ENCODE data around the gene SPP1. TPM values are rescaled to one million over a fixed set of nuclear protein-coding genes. Genes with fewer than 3 reads are reported as not detected.

The SPP1 gene
- total RNA-seq, 1 experiment from 2014 or later = 4.1 TPM

- no peak for DNase-seq (ENCODE audit: low read depth, low spot score)
- intact Hi-C loops (cut with micrococcal nuclease) = no loop called here
- ChIA-PET RAD21 (ENCODE audit: low non-redundant PET in 1 of 2, low total read pairs in 2 of 2, uncharacterized antibody in 2 of 2, unreplicated experiment in 2 of 2) (no interaction called here), POLR2A (no interaction called here), CTCF (no interaction called here)
- no peaks in the 10 kb centered on the region for H3K79me2 ChIP-seq (ENCODE audit: insufficient read depth, low read length)
- no TSS peak for BruUV-seq (replicated peaks)
- H3K9me3 ChIP-seq (ENCODE audit: control insufficient read depth in 1 of 2, insufficient read depth in 1 of 2, low read depth in 1 of 2, low read length in 2 of 2) = no peaks in the 10 kb centered on the region
- H3K4me3 ChIP-seq (replicated peaks in 1 of 2; ENCODE audit: low read depth in 1 of 2, low read length in 2 of 2) = no peak overlapping the region
- no peak overlapping the region for H3K9ac ChIP-seq (ENCODE audit: low read length)
- no peaks in the 10 kb centered on the region for H3K27me3 ChIP-seq (ENCODE audit: insufficient read depth, low read length)
- H3K4me1 ChIP-seq (ENCODE audit: control insufficient read depth in 1 of 2, insufficient read depth in 2 of 2, low read length in 2 of 2) = peaks cover 0 to 8% of the 10 kb centered on the region in 2 experiments; a peak in 2 of 4 replicates
- no peaks in the 10 kb centered on the region for H3K36me3 ChIP-seq (ENCODE audit: control insufficient read depth in 1 of 2, insufficient read depth in 2 of 2, low read length in 2 of 2)
- no peaks in the 10 kb centered on the region for H3K9me2 ChIP-seq (ENCODE audit: insufficient read depth)
- H3K4me2 ChIP-seq (ENCODE audit: low read length) = no peak overlapping the region
- no peak overlapping the region for H2AFZ ChIP-seq (ENCODE audit: low read depth, low read length, poor library complexity, severe bottlenecking)
- ATAC-seq = no peak
- no peaks in the 10 kb centered on the region for H4K20me1 ChIP-seq (ENCODE audit: insufficient read depth)
- no peak overlapping the region for H3K27ac ChIP-seq (ENCODE audit: low read depth, low read length)
- TF ChIP-seq, protein P1, sequence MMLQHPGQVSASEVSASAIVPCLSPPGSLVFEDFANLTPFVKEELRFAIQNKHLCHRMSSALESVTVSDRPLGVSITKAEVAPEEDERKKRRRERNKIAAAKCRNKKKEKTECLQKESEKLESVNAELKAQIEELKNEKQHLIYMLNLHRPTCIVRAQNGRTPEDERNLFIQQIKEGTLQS (IDR thresholded peaks at IDR 0.05) = no peak
- no peak for TF ChIP-seq CEBPB (IDR thresholded peaks at IDR 0.05; ENCODE audit: low read depth)
- no peak for TF ChIP-seq JUND (IDR thresholded peaks at IDR 0.05)
- TF ChIP-seq CTCF (IDR thresholded peaks at IDR 0.05 in 2 of 3, conservative IDR thresholded peaks at IDR 0.05 in 1 of 3; ENCODE audit: borderline replicate concordance in 1 of 3, insufficient read depth in 1 of 3, low read depth in 2 of 3, low read length in 2 of 3) = no peak
- TF ChIP-seq REST (IDR thresholded peaks at IDR 0.05; ENCODE audit: low read depth) = no peak
- no peak for TF ChIP-seq RAD21 (IDR thresholded peaks at IDR 0.05; ENCODE audit: low read depth)
- no peak for TF ChIP-seq ELF1 (IDR thresholded peaks at IDR 0.05; ENCODE audit: borderline replicate concordance, low read depth)
- TF ChIP-seq ZBTB33 (IDR thresholded peaks at IDR 0.05; ENCODE audit: extremely low read depth, insufficient replicate concordance, low read length) = no peak
- TF ChIP-seq EZH2 (IDR thresholded peaks at IDR 0.05) = no peak
- no peak for TF ChIP-seq MAX (IDR thresholded peaks at IDR 0.05)
- no peak for TF ChIP-seq POLR2AphosphoS5 (IDR thresholded peaks at IDR 0.05; ENCODE audit: low read depth, low read length)
- TF ChIP-seq CBX3 (IDR thresholded peaks at IDR 0.05; ENCODE audit: low read depth) = no peak
- TF ChIP-seq FOSL1 (IDR thresholded peaks at IDR 0.05; ENCODE audit: low read depth) = no peak
- TF ChIP-seq ZNF274 (IDR thresholded peaks at IDR 0.05; ENCODE audit: low read depth, low read length) = no peak
- no peak for TF ChIP-seq SP1 (IDR thresholded peaks at IDR 0.05; ENCODE audit: low read depth)
- TF ChIP-seq YY1 (IDR thresholded peaks at IDR 0.05; ENCODE audit: extremely low read depth, insufficient replicate concordance, low read depth, low read length) = no peak
Observed at GRCh38 chr4:87950936-87951511, 24.5 kb upstream of the SPP1 start.
